Measurements from ENCODE around the gene SLC25A36. TPM values are rescaled to one million over a fixed set of nuclear protein-coding genes. Genes with fewer than 3 reads are reported as not detected.

Gene SLC25A36
- total and polyA plus RNA-seq, 2 of the 4 experiments (the other 2 are of a cell fraction), result 31.3 to 76.7 TPM

GRCh38 chr3:140904521-140904920, 37.1 kb upstream of the SLC25A36 start:
- TF ChIP-seq CTCF (conservative IDR thresholded peaks at IDR 0.05; ENCODE audit: low read depth, low read length) (no peak), RFX5 (IDR thresholded peaks at IDR 0.05; ENCODE audit: low read depth, low read length) (no peak), MAFK (IDR thresholded peaks at IDR 0.05; ENCODE audit: low read depth, low read length) (no peak), NFE2L2 (IDR thresholded peaks at IDR 0.05; ENCODE audit: low read depth, low read length) (no peak), CEBPB (IDR thresholded peaks at IDR 0.05; ENCODE audit: low read depth, low read length) (no peak), BHLHE40 (IDR thresholded peaks at IDR 0.05; ENCODE audit: low read depth, low read length) (no peak), MXI1 (IDR thresholded peaks at IDR 0.05; ENCODE audit: borderline replicate concordance, low read depth, low read length) (no peak), RCOR1 (IDR thresholded peaks at IDR 0.05; ENCODE audit: insufficient replicate concordance, low read length) (no peak), RAD21 (IDR thresholded peaks at IDR 0.05; ENCODE audit: low read length) (no peak), MAZ (IDR thresholded peaks at IDR 0.05; ENCODE audit: borderline replicate concordance, low read depth, low read length) (no peak), CHD1 (IDR thresholded peaks at IDR 0.05; ENCODE audit: low read depth, low read length) (no peak), FOS (IDR thresholded peaks at IDR 0.05; ENCODE audit: low read depth, low read length) (no peak)
- Histone ChIP-seq H4K91ac (ENCODE audit: insufficient read depth, low read depth, low read length) (no peak overlapping the region), H4K5ac (ENCODE audit: low read depth, low read length) (no peak overlapping the region), H3K27ac (ENCODE audit: insufficient read depth, low read length) (no peak overlapping the region), H3K18ac (ENCODE audit: low read depth, low read length) (no peak overlapping the region), H3K9me3 (ENCODE audit: control insufficient read depth, insufficient read depth, low read length) (no peaks in the 10 kb centered on the region), H2AFZ (replicated peaks; ENCODE audit: low read length, poor library complexity) (no peak overlapping the region), H3K27me3 (ENCODE audit: control insufficient read depth, insufficient read depth, low read length) (peaks cover 3% of the 10 kb centered on the region), H3K4me3 (ENCODE audit: insufficient read depth, low read depth, low read length) (no peak overlapping the region), H3K79me1 (ENCODE audit: low read depth in 1 of 2, low read length in 2 of 2) (no peaks in the 10 kb centered on the region), H2BK5ac (ENCODE audit: low read depth, low read length, poor library complexity, severe bottlenecking) (no peak overlapping the region), H3K4ac (ENCODE audit: low read depth, low read length) (no peak overlapping the region), H3K4me1 (ENCODE audit: control insufficient read depth, insufficient read depth, low read length) (no peaks in the 10 kb centered on the region), H4K8ac (ENCODE audit: low read depth in 2 of 2, low read length in 2 of 2) (no peak overlapping the region), H3K36me3 (ENCODE audit: control insufficient read depth, insufficient read depth, low read length) (no peaks in the 10 kb centered on the region), H3K9me1 (ENCODE audit: insufficient read depth, low read length) (no peaks in the 10 kb centered on the region), H2AK9ac (replicated peaks; ENCODE audit: low read depth, low read length, poor library complexity) (no peak overlapping the region), H3K23ac (ENCODE audit: low read depth, low read length) (no peak overlapping the region), H2BK20ac (ENCODE audit: low read depth, low read length) (no peak overlapping the region), H2BK15ac (ENCODE audit: low read depth, low read length) (no peak overlapping the region), H3K9ac (ENCODE audit: low read depth, low read length) (no peak overlapping the region), H4K20me1 (ENCODE audit: insufficient read depth, low read length) (no peaks in the 10 kb centered on the region), H2AK5ac (ENCODE audit: low read depth, low read length) (no peak overlapping the region), H3K56ac (ENCODE audit: extremely low read depth, insufficient read depth, low read length) (no peak overlapping the region), H3K4me2 (ENCODE audit: low read depth, low read length) (no peak overlapping the region), H3K14ac (replicated peaks; ENCODE audit: low read depth, low read length) (no peak overlapping the region), H2BK120ac (ENCODE audit: low read depth, low read length) (no peak overlapping the region)
- ChIA-PET POLR2A (ENCODE audit: unreplicated experiment) (no interaction called here), CTCF (interaction anchor here (0.8 kb wide), 1 partner anchor 1430 kb away, joined by 4 read pairs; no protein-coding TSS in a partner anchor)
- intact Hi-C loops (cut with micrococcal nuclease), result no loop called here
- dilution Hi-C loops (cut with HindIII; ENCODE audit: low sequenced_read_pairs, unreplicated experiment), result no loop called here
- no CpG with 5 or more reads among the region's 1 CpG for WGBS, 2 experiments (ENCODE audit: extremely low coverage in 2 of 2, insufficient read length in 1 of 2)
- in situ Hi-C loops (cut with MboI; ENCODE audit: low sequenced_read_pairs), result no loop called here
- no peak for ATAC-seq (ENCODE audit: low read depth)
- no peak for DNase-seq
- BruUV-seq (replicated peaks), result no TSS peak

All from IMR-90 (cell line).